Uterus (tissue), 2 donors: ENCODE data around the gene FYN.
A peak's percentile ranks its signal among the peaks of the same experiment; 100 is the strongest.

ENCODE experiments used
- POLR2A ChIP-seq, 2 donors: fragments of 450-650 bp; IDR thresholded peaks; one replicate each; pipeline ENCODE4 v1.6.1; 2016; ENCODE audit warnings: antibody characterized with exemption in 2 of 2, mild to moderate bottlenecking in 1 of 2, moderate library complexity in 1 of 2
- TF ChIP-seq, protein P1 (sequence below), 4 experiments: fragments of 200-600 bp in 2 of 4; fragments of 450-650 bp in 2 of 4; sonication (generic) in 2 of 4; IDR thresholded peaks; one replicate each; pipeline ENCODE4 v1.5.1; 2016 to 2019; ENCODE audit warnings: antibody characterized with exemption in 4 of 4, mild to moderate bottlenecking in 2 of 4, moderate library complexity in 1 of 4

DNA sequence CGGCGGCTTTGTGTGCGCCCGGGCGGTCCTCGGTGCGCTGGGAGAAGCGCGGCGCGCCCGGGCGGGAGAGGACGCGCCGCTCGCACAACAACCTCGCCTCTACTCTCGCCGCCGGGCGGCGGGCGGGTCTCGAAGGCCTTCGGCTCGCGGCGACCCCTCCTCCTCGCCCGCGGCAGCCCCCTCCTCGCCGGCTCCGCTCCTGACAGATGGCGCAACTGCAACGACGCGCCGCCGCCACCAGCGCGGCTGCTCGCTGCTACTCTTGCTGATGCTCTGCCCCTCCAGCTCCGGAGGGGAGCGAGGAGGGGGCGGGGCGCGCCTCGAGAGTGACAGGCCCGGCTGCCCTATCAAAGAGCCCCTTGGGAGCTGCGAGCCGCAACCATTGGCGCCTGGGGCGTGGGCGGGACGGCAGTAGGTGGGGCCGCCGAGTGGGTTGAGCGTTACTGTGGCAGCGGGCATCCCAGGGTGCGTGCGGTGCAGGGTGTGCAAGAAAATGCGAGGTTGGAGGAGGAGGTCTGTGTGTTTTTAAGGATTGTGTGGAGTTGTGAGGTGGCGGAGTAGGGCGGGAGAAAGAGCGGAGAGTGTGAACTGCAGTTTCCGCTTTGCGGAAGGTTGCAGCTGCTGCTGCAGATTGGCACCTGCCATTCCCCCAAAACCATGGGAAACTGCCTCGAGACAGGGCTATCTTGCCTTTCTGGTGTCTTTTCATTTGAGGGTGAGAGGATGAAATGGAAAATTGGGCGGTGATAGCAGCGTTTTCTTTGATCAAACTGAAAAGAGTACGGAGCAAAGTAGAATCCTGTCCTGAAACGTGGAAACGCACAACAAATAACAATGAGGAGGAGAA is at the start of gene FYN:
- TF ChIP-seq POLR2A (IDR thresholded peaks at IDR 0.05): peak; percentile 98 to 99
- TF ChIP-seq, protein P1, sequence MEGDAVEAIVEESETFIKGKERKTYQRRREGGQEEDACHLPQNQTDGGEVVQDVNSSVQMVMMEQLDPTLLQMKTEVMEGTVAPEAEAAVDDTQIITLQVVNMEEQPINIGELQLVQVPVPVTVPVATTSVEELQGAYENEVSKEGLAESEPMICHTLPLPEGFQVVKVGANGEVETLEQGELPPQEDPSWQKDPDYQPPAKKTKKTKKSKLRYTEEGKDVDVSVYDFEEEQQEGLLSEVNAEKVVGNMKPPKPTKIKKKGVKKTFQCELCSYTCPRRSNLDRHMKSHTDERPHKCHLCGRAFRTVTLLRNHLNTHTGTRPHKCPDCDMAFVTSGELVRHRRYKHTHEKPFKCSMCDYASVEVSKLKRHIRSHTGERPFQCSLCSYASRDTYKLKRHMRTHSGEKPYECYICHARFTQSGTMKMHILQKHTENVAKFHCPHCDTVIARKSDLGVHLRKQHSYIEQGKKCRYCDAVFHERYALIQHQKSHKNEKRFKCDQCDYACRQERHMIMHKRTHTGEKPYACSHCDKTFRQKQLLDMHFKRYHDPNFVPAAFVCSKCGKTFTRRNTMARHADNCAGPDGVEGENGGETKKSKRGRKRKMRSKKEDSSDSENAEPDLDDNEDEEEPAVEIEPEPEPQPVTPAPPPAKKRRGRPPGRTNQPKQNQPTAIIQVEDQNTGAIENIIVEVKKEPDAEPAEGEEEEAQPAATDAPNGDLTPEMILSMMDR (IDR thresholded peaks at IDR 0.05): peak; percentile 20 to 79 (median 46)
